CD8-positive, alpha-beta memory T cell (primary cell): ENCODE measurements around the gene C6orf136. TPM values are rescaled to one million over a fixed set of nuclear protein-coding genes. Genes with fewer than 3 reads are reported as not detected.
A peak's percentile ranks its signal among the peaks of the same experiment; 100 is the strongest.

ENCODE experiments used
- CTCF ChIA-PET: fragments of 350-600 bp; sonication (Branson Sonifier 250); formaldehyde crosslinking; loops from one replicate; lab custom pipeline; 2021; ENCODE audit warnings: antibody characterized with exemption; lab: Charles Lee
- POLR2A ChIA-PET: fragments of 350-600 bp; sonication (Branson Sonifier 250); formaldehyde crosslinking; loops from one replicate; lab custom pipeline; 2021; ENCODE audit warnings: antibody characterized with exemption; lab: Charles Lee
- DNase-seq, 5 donors: peaks; one replicate each; pipeline versions ENCODE4 v3.0.0 to v3.0.0-alpha.2; 2020 to 2022; ENCODE audit warnings: mixed read lengths in 1 of 5
- H3K27ac ChIP-seq: one replicate; pipeline ENCODE4 v1.7.0; 2013; ENCODE audit warnings: low read depth, mild to moderate bottlenecking, low read length, moderate library complexity
- H3K27me3 ChIP-seq: 2 replicates; pipeline ENCODE4 v1.7.0; 2013; ENCODE audit warnings: low read length, mild to moderate bottlenecking; ENCODE audit not compliant: insufficient read depth, poor library complexity, severe bottlenecking
- H3K36me3 ChIP-seq: 2 replicates; pipeline ENCODE4 v1.7.0; 2013; ENCODE audit warnings: mild to moderate bottlenecking, low read length, moderate library complexity; ENCODE audit not compliant: insufficient read depth
- H3K4me1 ChIP-seq: 2 replicates; pipeline ENCODE4 v1.7.0; 2013; ENCODE audit warnings: mild to moderate bottlenecking, low read length, moderate library complexity; ENCODE audit not compliant: insufficient read depth
- H3K4me3 ChIP-seq: 2 replicates; pipeline ENCODE4 v1.7.0; 2013; ENCODE audit warnings: mild to moderate bottlenecking, low read length
- H3K9me3 ChIP-seq: 2 replicates; pipeline ENCODE4 v1.7.0; 2013; ENCODE audit warnings: mild to moderate bottlenecking, low read length
- H3K27ac Mint-ChIP-seq, 8 donors: one replicate each; pipeline ENCODE4 v1.8.0; 2020 to 2021; ENCODE audit warnings: mixed read lengths in 8 of 8, mild to moderate bottlenecking in 6 of 8, inconsistent platforms in 3 of 8, moderate library complexity in 3 of 8
- H3K27me3 Mint-ChIP-seq, 2 donors: one replicate each; pipeline ENCODE4 v1.8.0; 2020 to 2021; ENCODE audit warnings: mixed read lengths in 2 of 2, mild to moderate bottlenecking in 1 of 2, moderate library complexity in 1 of 2
- H3K36me3 Mint-ChIP-seq, 3 donors: one replicate each; pipeline ENCODE4 v1.8.0; 2020 to 2021; ENCODE audit warnings: mixed read lengths in 3 of 3, inconsistent platforms in 1 of 3, mild to moderate bottlenecking in 1 of 3
- H3K4me1 Mint-ChIP-seq, 3 donors: one replicate each; pipeline ENCODE4 v1.8.0; 2020 to 2021; ENCODE audit warnings: mixed read lengths in 3 of 3, inconsistent platforms in 1 of 3, mild to moderate bottlenecking in 1 of 3
- H3K4me3 Mint-ChIP-seq, 7 donors: one replicate each; pipeline ENCODE4 v1.8.0; 2020 to 2021; ENCODE audit warnings: mixed read lengths in 7 of 7, mild to moderate bottlenecking in 6 of 7, moderate library complexity in 4 of 7, inconsistent platforms in 2 of 7
- H3K9me3 Mint-ChIP-seq, 5 donors: one replicate each; pipeline ENCODE4 v1.8.0; 2020 to 2022; ENCODE audit warnings: mixed read lengths in 5 of 5, mild to moderate bottlenecking in 3 of 5, moderate library complexity in 2 of 5, inconsistent platforms in 1 of 5
- polyA plus RNA-seq: library from polyadenylated mRNA; unstranded; fragments of 300-500 nt; fragmentation: Illumina TruSeq; gene quantifications from one replicate; pipeline ENCODE4 v1.2.3, GENCODE V29; 2021
- total RNA-seq, 2 experiments: library from RNA; stranded (reverse); gene quantifications; one replicate each; pipeline ENCODE4 v1.2.3, GENCODE V29; 2021

The C6orf136 gene
- total and polyA plus RNA-seq, 3 experiments from 2014 or later = 11.8 to 42.2 (median 35.9) TPM

DNA sequence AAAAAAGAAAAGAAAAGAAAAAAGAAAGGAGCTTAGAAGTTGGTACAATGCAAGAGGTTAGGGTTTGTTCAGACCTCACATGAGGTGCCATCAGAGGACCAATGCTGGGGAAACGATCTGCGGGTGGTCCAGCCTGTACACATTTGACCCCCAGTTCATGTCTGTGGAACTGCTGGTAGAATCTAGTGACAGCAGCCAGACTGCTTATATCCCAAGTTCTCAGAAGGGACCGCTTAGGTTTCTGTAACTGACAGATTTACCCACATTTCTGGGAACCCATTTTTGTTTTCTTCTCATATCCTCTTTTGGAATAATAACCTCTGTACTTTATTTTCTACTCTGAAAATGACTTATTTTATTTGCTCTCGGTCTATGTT, 34.8 kb downstream of the C6orf136 start:
- Mint-ChIP-seq H3K9me3 (no peaks in the 10 kb centered on the region), H3K27me3 (no peaks in the 10 kb centered on the region), H3K4me1 (peaks cover 35 to 46% (median 37%) of the 10 kb centered on the region in 3 donors), H3K27ac (peak overlapping the region; percentile 96 to 100 (median 99)), H3K4me3 (peak overlapping the region; percentile 95 to 100 (median 99)), H3K36me3 (peaks cover 9 to 86% (median 15%) of the 10 kb centered on the region in 3 donors)
- no peaks in the 10 kb centered on the region for H3K9me3 ChIP-seq
- H3K27ac ChIP-seq = peak overlapping the region; percentile 90
- DNase-seq = no peak
- H3K36me3 ChIP-seq = peaks cover 20% of the 10 kb centered on the region
- POLR2A ChIA-PET = interaction anchor here (0.6 to 8.1 kb wide), 9 partner anchors 9 to 202 kb away, joined by 3 to 142 read pairs (median 4); partner anchors contain the start of genes DDR1, MDC1, MRPS18B and NRM
- H3K4me3 ChIP-seq = peak overlapping the region; percentile 92
- CTCF ChIA-PET = interaction anchor here (0.8 to 17.6 kb wide), 8 partner anchors 9 to 196 kb away, joined by 3 to 697 read pairs (median 6); partner anchors contain the start of genes DHX16, MDC1 and TUBB
- H3K27me3 ChIP-seq = no peaks in the 10 kb centered on the region
- peaks cover 38% of the 10 kb centered on the region for H3K4me1 ChIP-seq

DNA sequence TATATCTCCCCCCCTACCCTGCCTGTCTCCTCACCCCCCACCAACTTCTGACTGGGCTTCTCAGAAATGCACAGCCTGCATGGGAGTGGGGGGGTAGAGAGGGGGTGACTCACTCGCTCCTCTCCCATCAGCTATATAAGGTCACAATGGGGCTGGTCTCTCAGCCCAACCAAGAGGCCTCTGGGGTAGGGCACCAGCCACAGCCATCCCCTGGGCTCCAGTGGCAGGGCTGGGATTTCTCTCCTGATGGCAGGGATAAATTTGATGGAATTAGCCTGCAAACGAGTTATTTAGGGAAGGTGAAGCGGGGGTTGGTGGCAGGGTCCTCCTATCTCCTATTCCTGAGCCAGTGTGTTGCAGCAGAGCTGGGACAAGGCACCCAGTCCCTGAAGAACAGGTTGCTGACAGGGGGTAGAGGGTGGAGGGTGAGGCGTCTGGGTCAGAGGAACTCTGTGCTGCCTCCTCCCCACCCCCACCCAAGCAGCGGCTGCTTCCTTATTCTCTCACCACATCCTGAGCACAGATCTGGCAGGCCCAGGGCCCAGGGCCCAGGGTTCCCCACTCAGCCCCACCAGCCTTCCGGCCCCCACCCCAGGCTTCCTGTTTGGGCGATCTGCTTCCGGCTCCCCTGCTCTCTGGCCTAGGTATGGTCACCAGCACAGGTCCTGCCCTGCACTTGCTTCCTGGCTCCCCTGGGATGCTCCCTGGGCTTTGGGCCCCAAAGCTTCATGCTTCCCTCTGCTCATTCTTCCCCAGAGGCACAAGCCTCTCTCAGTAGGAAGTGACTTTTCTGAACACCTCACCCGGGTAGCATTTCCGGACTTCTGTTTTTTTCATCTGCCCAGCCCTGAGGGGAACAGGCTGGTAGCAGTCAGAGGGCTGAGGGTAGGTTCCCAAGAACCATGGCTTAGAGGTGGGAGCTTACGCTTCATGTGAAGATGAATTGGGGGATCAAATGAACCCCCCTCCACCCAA, 35.5 kb downstream of the C6orf136 start:
- Mint-ChIP-seq H3K27me3 (no peaks in the 10 kb centered on the region), H3K36me3 (peaks cover 9 to 81% (median 15%) of the 10 kb centered on the region in 3 donors), H3K4me1 (peaks cover 35 to 48% (median 37%) of the 10 kb centered on the region in 3 donors), H3K4me3 (peak overlapping the region; percentile 95 to 100 (median 99)), H3K9me3 (no peaks in the 10 kb centered on the region), H3K27ac (peak overlapping the region; percentile 96 to 100 (median 99))
- H3K4me3 ChIP-seq = peak overlapping the region; percentile 92
- ChIA-PET CTCF (interaction anchor here (0.6 to 17.6 kb wide), 6 partner anchors 9 to 209 kb away, joined by 3 to 697 read pairs (median 6); partner anchors contain the start of genes DHX16, MDC1 and TUBB), POLR2A (interaction anchor here (0.5 to 8.1 kb wide), 11 partner anchors 9 to 202 kb away, joined by 3 to 142 read pairs (median 3); partner anchors contain the start of genes DDR1, MDC1, NRM and TUBB)
- H3K27ac ChIP-seq = peak overlapping the region; percentile 90
- peaks cover 13% of the 10 kb centered on the region for H3K36me3 ChIP-seq
- DNase-seq = peak; percentile 83 to 93 (median 88)
- H3K9me3 ChIP-seq = no peaks in the 10 kb centered on the region
- no peaks in the 10 kb centered on the region for H3K27me3 ChIP-seq
- H3K4me1 ChIP-seq = peaks cover 38% of the 10 kb centered on the region

DNA sequence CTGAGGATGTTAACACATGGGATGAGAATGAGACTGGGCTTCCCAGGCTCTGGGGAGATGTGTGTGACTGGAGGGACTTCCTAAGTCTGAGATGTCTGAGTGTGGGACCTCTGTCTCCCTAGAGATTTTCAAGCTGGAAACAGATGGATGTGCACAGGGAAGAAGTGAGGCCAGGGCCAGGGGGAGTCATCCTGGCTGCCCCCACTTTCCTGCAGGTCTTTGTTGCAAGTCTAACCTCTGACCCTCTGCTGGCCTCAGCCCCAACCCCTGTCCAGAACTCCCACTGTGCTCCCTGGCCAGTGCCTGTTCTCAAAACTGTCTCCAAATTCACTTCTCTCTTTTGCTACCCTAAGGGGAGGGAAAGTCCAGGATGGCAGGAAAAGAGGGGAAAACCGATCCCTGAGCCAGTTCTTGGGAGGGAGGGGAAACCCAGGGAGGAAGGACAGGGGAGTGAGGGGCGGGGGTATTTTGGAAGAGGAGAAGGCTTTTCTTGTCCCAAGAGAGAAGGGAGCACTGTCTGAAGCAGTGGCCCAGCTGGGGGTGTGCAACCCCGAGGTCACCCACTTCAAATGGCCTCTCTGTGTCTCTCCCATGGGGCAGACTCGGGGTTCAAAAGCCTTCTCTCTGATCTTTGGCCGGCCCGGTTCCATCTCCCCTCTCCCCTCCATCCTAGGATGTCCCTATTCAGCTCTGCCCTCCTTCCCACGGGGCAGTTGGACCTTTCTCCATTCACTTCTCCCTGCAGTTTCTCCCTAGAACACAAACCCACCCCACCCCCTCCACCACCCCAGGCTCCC, 36.4 kb downstream of the C6orf136 start:
- Mint-ChIP-seq H3K9me3 (no peaks in the 10 kb centered on the region), H3K4me3 (peak overlapping the region; percentile 95 to 100 (median 99)), H3K27ac (peak overlapping the region; percentile 96 to 100 (median 99)), H3K27me3 (no peaks in the 10 kb centered on the region), H3K4me1 (peaks cover 43 to 58% (median 43%) of the 10 kb centered on the region in 3 donors), H3K36me3 (peaks cover 9 to 75% (median 15%) of the 10 kb centered on the region in 3 donors)
- ChIA-PET CTCF (interaction anchor here (2.3 to 17.6 kb wide), 3 partner anchors 10 to 53 kb away, joined by 7 to 697 read pairs (median 15); partner anchors contain the start of genes DHX16, MDC1 and TUBB), POLR2A (interaction anchor here (0.6 to 8.1 kb wide), 5 partner anchors 34 to 201 kb away, joined by 3 to 142 read pairs (median 3); partner anchors contain the start of genes DDR1, MDC1 and TUBB)
- Histone ChIP-seq H3K9me3 (no peaks in the 10 kb centered on the region), H3K27me3 (no peaks in the 10 kb centered on the region), H3K4me3 (peak overlapping the region; percentile 92), H3K36me3 (peaks cover 12% of the 10 kb centered on the region), H3K27ac (peak overlapping the region; percentile 90), H3K4me1 (peaks cover 46% of the 10 kb centered on the region)
- DNase-seq = no peak

- Mint-ChIP-seq H3K27me3 (no peaks in the 10 kb centered on the region), H3K27ac (peak overlapping the region; percentile 96 to 100 (median 99)), H3K4me1 (peaks cover 44 to 60% (median 45%) of the 10 kb centered on the region in 3 donors), H3K4me3 (peak overlapping the region; percentile 95 to 100 (median 99)), H3K9me3 (no peaks in the 10 kb centered on the region), H3K36me3 (peaks cover 6 to 70% (median 15%) of the 10 kb centered on the region in 3 donors)
- H3K27me3 ChIP-seq = no peaks in the 10 kb centered on the region
- ChIA-PET CTCF (interaction anchor here (3.4 to 17.6 kb wide), 2 partner anchors 11 to 41 kb away, joined by 15 to 697 read pairs; partner anchors contain the start of genes DHX16, MDC1 and TUBB), POLR2A (interaction anchor here (0.5 to 8.1 kb wide), 4 partner anchors 33 to 1151 kb away, joined by 3 to 142 read pairs (median 3); partner anchors contain the start of genes MDC1 and TUBB)
- peak in 1 of 5 donors; percentile 10 for DNase-seq
- no peaks in the 10 kb centered on the region for H3K9me3 ChIP-seq
- peak overlapping the region; percentile 92 for H3K4me3 ChIP-seq
- peaks cover 8% of the 10 kb centered on the region for H3K36me3 ChIP-seq
- H3K27ac ChIP-seq = peak overlapping the region; percentile 90
- H3K4me1 ChIP-seq = peaks cover 46% of the 10 kb centered on the region
Observed at GRCh38 chr6:30683980-30684338, 37.0 kb downstream of the C6orf136 start.

DNA sequence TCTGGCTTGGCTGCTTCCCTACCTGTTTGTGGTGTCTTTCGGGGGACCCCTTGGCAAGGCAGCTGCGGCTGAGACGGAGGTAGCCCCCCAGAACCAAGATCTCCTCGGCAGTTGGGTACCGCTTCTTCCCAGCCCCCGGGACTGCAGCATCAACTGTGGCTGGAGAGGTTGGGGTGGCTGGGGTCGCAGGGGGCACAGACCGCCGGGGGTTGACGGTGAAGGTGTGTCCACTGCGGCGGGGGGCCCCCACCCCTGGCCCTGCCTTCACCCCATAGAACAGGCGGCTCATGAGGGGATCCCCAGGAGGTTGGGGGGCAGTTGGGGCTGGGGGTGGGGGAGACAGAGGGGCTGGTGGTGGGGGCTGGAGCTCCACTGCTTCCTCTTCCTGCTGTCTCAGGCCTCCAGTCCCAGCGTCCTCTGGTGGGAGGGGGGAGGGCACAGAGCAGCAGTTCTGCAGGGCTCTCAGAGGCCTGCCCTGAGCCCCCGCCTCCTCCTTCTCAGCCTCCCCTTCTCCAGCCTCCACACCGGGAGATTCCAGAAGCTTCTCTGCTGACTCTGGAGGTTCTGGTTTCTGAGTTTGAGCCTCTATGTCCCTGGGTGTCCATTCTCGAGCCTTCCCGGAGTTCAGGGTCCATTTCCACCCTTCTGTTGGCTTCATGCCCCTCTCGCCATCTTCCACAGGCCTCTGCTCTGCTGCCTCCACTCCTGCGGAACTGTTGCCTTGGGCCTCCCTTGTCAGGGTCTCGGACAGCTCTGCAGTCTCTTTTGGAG, 37.6 kb downstream of the C6orf136 start:
- POLR2A ChIA-PET = interaction anchor here (0.5 to 8.1 kb wide), 7 partner anchors 33 to 1150 kb away, joined by 3 to 142 read pairs (median 4); partner anchors contain the start of genes MDC1 and TUBB
- H3K27me3 Mint-ChIP-seq = no peaks in the 10 kb centered on the region

GRCh38 chr6:30685157-30686008, 38.5 kb downstream of the C6orf136 start:
- CTCF ChIA-PET = interaction anchor here (1.2 to 17.6 kb wide), 3 partner anchors 20 to 144 kb away, joined by 4 to 697 read pairs (median 5); partner anchors contain the start of genes MDC1 and TUBB
- H3K36me3 ChIP-seq = peaks cover under 1% of the 10 kb centered on the region
- peaks cover 6 to 57% (median 15%) of the 10 kb centered on the region in 3 donors for H3K36me3 Mint-ChIP-seq
- DNase-seq = peak in 1 of 5 donors; percentile 27
- no peaks in the 10 kb centered on the region for H3K9me3 Mint-ChIP-seq
- H3K27me3 ChIP-seq = no peaks in the 10 kb centered on the region
- H3K27ac Mint-ChIP-seq = peak overlapping the region; percentile 91 to 100 (median 96)
- H3K27ac ChIP-seq = peak overlapping the region; percentile 90
- H3K4me3 Mint-ChIP-seq = peak overlapping the region; percentile 95 to 100 (median 99)
- no peaks in the 10 kb centered on the region for H3K9me3 ChIP-seq
- peaks cover 46% of the 10 kb centered on the region for H3K4me1 ChIP-seq
- no peaks in the 10 kb centered on the region for H3K27me3 Mint-ChIP-seq
- H3K4me3 ChIP-seq = peak overlapping the region; percentile 92
- POLR2A ChIA-PET = interaction anchor here (0.6 to 8.1 kb wide), 5 partner anchors 32 to 193 kb away, joined by 3 to 142 read pairs (median 6); partner anchors contain the start of genes MDC1 and TUBB
- H3K4me1 Mint-ChIP-seq = peaks cover 44 to 60% (median 45%) of the 10 kb centered on the region in 3 donors

More for the DNA sequence above, 37.6 kb downstream of the C6orf136 start:
- Histone ChIP-seq H3K36me3 (peaks cover 8% of the 10 kb centered on the region), H3K27me3 (no peaks in the 10 kb centered on the region), H3K4me3 (peak overlapping the region; percentile 92), H3K27ac (peak overlapping the region; percentile 90), H3K4me1 (peaks cover 46% of the 10 kb centered on the region), H3K9me3 (no peaks in the 10 kb centered on the region)
- H3K9me3 Mint-ChIP-seq = no peaks in the 10 kb centered on the region
- CTCF ChIA-PET = interaction anchor here (1.2 to 17.6 kb wide), 3 partner anchors 19 to 143 kb away, joined by 4 to 697 read pairs (median 5); partner anchors contain the start of genes MDC1 and TUBB
- H3K27ac Mint-ChIP-seq = peak overlapping the region; percentile 96 to 100 (median 99)
- peak overlapping the region; percentile 95 to 100 (median 99) for H3K4me3 Mint-ChIP-seq
- peaks cover 44 to 60% (median 45%) of the 10 kb centered on the region in 3 donors for H3K4me1 Mint-ChIP-seq
- peak; percentile 25 to 73 (median 37) for DNase-seq
- H3K36me3 Mint-ChIP-seq = peaks cover 6 to 64% (median 15%) of the 10 kb centered on the region in 3 donors
